ENCODE measurements around the gene SRSF1. TPM values are rescaled to one million over a fixed set of nuclear protein-coding genes. Genes with fewer than 3 reads are reported as not detected.

The SRSF1 gene
- 175 and 189 TPM in 2 replicates for total RNA-seq
- polyA plus RNA-seq, result 98.3 and 107 TPM in 2 replicates

GRCh38 chr17:58006924-58007780, at the start of gene SRSF1:
SRSF1 (minus strand) TSS chr17:58007246; CDS start chr17:58007137, 109 bp downstream.
- Histone ChIP-seq H3K4me3 (peak within 1 kb of the TSS; percentile 90), H3K4me1 (ENCODE audit: insufficient read depth) (peaks cover 29% of the 10 kb centered on the region), H2AFZ (peak within 1 kb of the TSS; percentile 54), H3K27me3 (no peaks in the 10 kb centered on the region), H3K9me2 (replicated peaks; ENCODE audit: insufficient read depth) (no peaks in the 10 kb centered on the region), H3K36me3 (replicated peaks; ENCODE audit: insufficient read depth, low read depth) (peaks cover 12% of the 10 kb centered on the region), H3K4me2 (peak within 1 kb of the TSS; percentile 92), H4K20me1 (ENCODE audit: insufficient read depth, poor library complexity, severe bottlenecking) (peaks cover 42% of the 10 kb centered on the region), H3K27ac (peak within 1 kb of the TSS; percentile 99), H3K9me3 (ENCODE audit: low read depth) (no peaks in the 10 kb centered on the region), H3K79me2 (peaks cover 59% of the 10 kb centered on the region)
- peak; percentile 99 for DNase-seq (ENCODE audit: low spot score)
- TF ChIP-seq EZH2phosphoT487 (IDR thresholded peaks at IDR 0.05; ENCODE audit: low read depth, severe bottlenecking, unreplicated experiment) (no peak), CTCF (IDR thresholded peaks at IDR 0.05; ENCODE audit: poor library complexity) (no peak), EZH2 (IDR thresholded peaks at IDR 0.05; ENCODE audit: borderline replicate concordance) (no peak)
- under 1% methylated on average over 86 of the region's 86 CpGs for WGBS (ENCODE audit: low lambda C conversion rate, missing lambda C conversion rate)

- H3K4me2 ChIP-seq, result no peak overlapping the region
- no peak overlapping the region for H3K27ac ChIP-seq
- no peaks in the 10 kb centered on the region for H3K27me3 ChIP-seq
- H3K4me3 ChIP-seq, result no peak overlapping the region
- H2AFZ ChIP-seq, result no peak overlapping the region
- no peaks in the 10 kb centered on the region for H3K79me2 ChIP-seq
- TF ChIP-seq EZH2phosphoT487 (IDR thresholded peaks at IDR 0.05; ENCODE audit: low read depth, severe bottlenecking, unreplicated experiment) (no peak), CTCF (IDR thresholded peaks at IDR 0.05; ENCODE audit: poor library complexity) (no peak), EZH2 (IDR thresholded peaks at IDR 0.05; ENCODE audit: borderline replicate concordance) (no peak)
- H3K9me3 ChIP-seq (ENCODE audit: low read depth), result no peaks in the 10 kb centered on the region
- H3K9me2 ChIP-seq (replicated peaks; ENCODE audit: insufficient read depth), result no peaks in the 10 kb centered on the region
- no peaks in the 10 kb centered on the region for H3K36me3 ChIP-seq (replicated peaks; ENCODE audit: insufficient read depth, low read depth)
- no peaks in the 10 kb centered on the region for H4K20me1 ChIP-seq (ENCODE audit: insufficient read depth, poor library complexity, severe bottlenecking)
- DNase-seq (ENCODE audit: low spot score), result no peak
- peaks cover 3% of the 10 kb centered on the region for H3K4me1 ChIP-seq (ENCODE audit: insufficient read depth)
Observed at GRCh38 chr17:58056476-58056875, 49.4 kb upstream of the SRSF1 start.

- Histone ChIP-seq H3K4me2 (no peak overlapping the region), H3K4me1 (ENCODE audit: insufficient read depth) (no peaks in the 10 kb centered on the region), H3K9me2 (replicated peaks; ENCODE audit: insufficient read depth) (no peaks in the 10 kb centered on the region), H3K27ac (no peak overlapping the region), H2AFZ (no peak overlapping the region), H3K36me3 (replicated peaks; ENCODE audit: insufficient read depth, low read depth) (no peaks in the 10 kb centered on the region), H3K27me3 (no peaks in the 10 kb centered on the region), H3K4me3 (no peak overlapping the region), H3K9me3 (ENCODE audit: low read depth) (no peaks in the 10 kb centered on the region), H4K20me1 (ENCODE audit: insufficient read depth, poor library complexity, severe bottlenecking) (no peaks in the 10 kb centered on the region), H3K79me2 (no peaks in the 10 kb centered on the region)
- WGBS (ENCODE audit: low lambda C conversion rate, missing lambda C conversion rate), result 86% methylated on average over 6 of the region's 6 CpGs
- TF ChIP-seq CTCF (IDR thresholded peaks at IDR 0.05; ENCODE audit: poor library complexity) (no peak), EZH2 (IDR thresholded peaks at IDR 0.05; ENCODE audit: borderline replicate concordance) (no peak), EZH2phosphoT487 (IDR thresholded peaks at IDR 0.05; ENCODE audit: low read depth, severe bottlenecking, unreplicated experiment) (no peak)
- DNase-seq (ENCODE audit: low spot score), result no peak
Observed at GRCh38 chr17:58054641-58055040, 47.6 kb upstream of the SRSF1 start.
